Myometrial cell (primary cell): ENCODE data around the gene ENDOU. TPM values are rescaled to one million over a fixed set of nuclear protein-coding genes. Genes with fewer than 3 reads are reported as not detected.

ENCODE experiments used
- total RNA-seq: library from RNA; depleted of rRNA; stranded (reverse); fragments of >200 nt; gene quantifications from 2 replicates; pipeline ENCODE4 v1.2.3, GENCODE V29; 2015

Gene ENDOU, protein sequence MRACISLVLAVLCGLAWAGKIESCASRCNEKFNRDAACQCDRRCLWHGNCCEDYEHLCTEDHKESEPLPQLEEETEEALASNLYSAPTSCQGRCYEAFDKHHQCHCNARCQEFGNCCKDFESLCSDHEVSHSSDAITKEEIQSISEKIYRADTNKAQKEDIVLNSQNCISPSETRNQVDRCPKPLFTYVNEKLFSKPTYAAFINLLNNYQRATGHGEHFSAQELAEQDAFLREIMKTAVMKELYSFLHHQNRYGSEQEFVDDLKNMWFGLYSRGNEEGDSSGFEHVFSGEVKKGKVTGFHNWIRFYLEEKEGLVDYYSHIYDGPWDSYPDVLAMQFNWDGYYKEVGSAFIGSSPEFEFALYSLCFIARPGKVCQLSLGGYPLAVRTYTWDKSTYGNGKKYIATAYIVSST
- under 0.01 TPM in 1 of 2 replicates, not detected in the other for total RNA-seq

DNA sequence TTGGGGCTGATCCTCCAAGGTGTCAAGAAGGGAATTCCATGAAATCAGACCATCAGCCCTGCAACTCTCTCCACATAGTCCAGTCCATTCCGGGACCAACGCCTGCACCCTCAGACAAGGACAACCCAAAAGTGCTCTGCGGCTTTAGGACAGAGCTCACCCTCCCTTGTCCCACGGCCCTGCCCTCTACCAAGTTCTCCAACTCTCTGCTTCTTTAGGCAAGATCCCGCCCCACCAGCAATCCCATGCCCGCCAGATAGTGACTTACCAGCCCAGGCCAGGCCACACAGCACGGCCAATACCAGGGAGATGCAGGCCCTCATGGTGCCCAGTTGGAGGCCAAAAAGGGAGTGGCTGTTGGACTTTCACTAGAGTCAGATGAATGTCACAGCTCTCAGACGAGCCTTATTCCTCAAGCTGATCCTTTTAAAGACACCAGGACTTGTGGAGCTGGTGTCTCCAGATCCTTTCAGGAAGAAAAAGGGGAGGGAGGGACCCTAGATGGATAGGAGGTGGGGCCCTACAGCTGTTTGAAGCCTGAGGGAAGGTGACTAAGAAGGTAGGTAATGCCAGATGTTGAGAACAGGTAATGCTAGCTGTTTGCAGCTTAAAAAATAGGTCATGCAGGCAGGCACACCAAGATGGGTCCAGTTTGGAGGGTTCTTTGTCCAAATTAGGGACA, at the start of gene ENDOU:
TSS of gene ENDOU (minus strand) at position 400 of the 682 bp plus-strand sequence. CDS start at position 323, 77 bp downstream.

DNA sequence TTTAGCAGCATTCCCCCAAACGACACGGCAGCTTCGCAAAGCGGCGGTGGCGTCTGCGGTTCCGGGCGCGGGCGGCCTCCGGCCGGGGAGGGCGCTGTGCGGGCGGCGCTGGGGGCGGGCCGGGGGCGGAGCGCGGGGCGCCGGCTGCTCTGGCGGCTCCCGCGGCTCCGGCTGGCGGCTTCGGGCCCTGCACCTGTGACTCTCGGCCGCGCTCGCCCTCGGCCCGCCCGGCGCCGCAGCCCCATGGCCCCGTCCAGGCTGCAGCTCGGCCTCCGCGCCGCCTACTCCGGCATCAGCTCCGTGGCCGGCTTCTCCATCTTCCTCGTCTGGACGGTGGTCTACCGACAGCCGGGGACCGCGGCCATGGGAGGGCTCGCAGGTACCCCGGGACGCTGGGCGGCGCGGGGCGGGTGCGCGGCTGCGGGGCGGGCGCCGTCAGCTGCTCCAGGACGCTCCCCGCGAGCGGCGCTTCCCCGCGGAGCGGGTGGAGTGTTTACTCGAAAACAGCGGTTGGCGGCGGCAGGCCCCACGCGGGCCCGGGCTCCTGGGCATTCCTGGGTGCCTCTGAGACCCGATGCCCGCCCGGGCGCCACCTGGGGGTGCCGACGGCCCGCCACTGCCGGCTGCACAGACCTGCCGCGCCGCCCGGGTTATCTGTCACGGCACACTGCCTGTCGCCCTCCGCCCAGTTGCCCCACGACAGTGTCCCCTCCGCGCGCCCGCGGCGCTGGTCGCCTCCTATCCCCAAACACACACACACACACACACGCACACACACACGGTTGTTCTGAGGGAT, 48.0 kb upstream of the ENDOU start, which contains the start of gene SLC48A1:
TSS of gene SLC48A1 (plus strand) at position 177 of the 796 bp plus-strand sequence. CDS start at position 244, 67 bp downstream.

DNA sequence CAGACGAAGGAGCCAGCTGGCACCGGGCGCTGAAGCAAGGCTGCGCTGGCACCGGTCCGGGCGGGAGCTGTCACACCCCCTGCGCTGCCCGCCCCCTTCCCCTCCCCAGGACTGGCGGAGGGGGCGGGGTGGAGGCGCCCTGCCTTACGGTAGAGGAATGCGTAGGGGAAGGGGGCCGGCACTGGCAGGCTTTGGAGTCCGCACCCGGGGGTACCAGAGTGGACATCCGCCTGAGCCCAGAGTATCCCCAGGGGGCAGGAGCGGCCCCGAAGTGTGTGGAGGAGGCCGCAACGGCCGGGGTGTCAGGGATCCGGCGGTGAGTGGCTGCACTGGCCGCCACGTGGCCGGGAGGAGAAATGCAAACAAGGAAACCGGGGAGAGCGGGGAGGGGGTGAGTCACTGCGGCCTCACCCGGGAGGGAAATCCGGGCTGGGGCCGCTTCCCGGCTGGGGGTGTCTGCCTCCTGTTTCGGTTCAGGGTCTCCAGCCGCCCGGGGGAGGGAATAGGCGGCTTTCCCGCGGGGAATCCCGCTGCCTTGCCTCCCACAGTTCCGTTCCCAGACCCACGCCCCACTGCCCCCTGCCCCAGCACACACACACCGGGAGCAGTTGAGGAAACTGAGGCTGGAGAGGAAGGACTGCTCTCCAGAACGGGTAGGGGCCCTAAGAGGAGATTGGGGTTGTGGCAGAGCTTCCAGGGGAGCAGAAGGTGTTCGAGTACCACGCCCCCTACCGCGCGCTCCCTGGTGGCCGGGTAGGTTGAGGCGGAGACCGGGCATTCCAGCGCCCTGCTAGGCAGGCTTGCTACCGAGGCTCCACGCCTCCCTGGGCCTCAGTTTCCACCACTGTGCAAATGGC, 33.8 kb upstream of the ENDOU start, which contains the start of gene RAPGEF3:
TSS of gene RAPGEF3 (minus strand) at position 47 of the 857 bp plus-strand sequence. CDS start 324 bp downstream, outside the sequence.

DNA sequence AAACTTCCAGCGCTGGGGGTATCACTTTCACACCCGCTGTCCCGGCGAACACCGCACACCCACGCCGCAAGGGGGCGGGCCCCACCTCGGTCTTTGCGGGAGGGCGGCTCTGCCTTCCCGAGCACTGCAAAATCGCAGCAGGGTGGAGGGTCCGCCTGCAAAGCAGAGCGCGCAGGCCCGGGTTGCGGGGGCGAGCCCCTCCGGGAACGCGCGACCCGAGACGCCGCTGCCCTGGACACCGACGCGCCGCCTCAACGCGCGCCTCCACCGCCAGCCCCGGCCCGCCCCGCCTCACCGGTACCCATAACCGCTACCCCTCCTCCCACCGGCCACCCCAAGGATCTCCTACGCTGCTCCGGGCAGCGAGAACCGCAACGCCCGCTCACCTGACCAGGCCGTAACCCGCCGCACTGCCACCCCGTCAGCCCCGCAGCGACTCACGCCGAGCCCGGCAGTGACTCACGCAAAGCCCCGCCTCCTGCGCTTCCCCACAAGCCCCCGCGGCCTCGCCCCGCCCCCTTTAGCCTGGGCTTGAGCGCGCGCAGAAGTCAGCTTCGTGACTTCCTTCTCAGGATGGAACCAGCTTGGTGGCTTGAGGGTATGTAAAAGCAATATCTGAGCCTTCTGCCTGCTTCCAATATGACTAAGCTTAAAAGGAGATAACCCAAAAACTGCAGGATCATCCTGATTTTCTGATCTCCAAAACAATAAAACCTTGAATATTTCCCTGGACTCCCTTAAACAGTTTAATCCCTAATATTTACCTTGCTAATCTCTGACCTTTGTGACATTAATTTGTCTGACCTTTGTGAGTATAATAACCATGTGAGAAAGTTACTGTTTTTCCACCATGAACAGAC, 19.5 kb downstream of the ENDOU start, which contains the start of gene RPAP3:
TSS of gene RPAP3 (minus strand) at position 465 of the 860 bp plus-strand sequence. CDS start 3,190 bp downstream, outside the sequence.

Other genes with a start within 250 kb of the ENDOU start
- gene RPAP3, start 19.5 kb downstream of the ENDOU start, total RNA-seq = 13.0 and 17.5 TPM in 2 replicates
- 0.89 and 4.3 TPM in 2 replicates for gene RAPGEF3, start 33.4 kb upstream of the ENDOU start, total RNA-seq
- gene SLC48A1, start 47.7 kb upstream of the ENDOU start, total RNA-seq = 10.4 and 15.6 TPM in 2 replicates
- 53.0 and 64.6 TPM in 2 replicates for gene HDAC7, start 94.4 kb upstream of the ENDOU start, total RNA-seq
- 1.2 and 1.9 TPM in 2 replicates for gene VDR, start 179.5 kb upstream of the ENDOU start, total RNA-seq
- 84.7 and 135 TPM in 2 replicates for gene TMEM106C, start 238.1 kb upstream of the ENDOU start, total RNA-seq